GM12878 (cell line): Measurements from ENCODE around the gene RETN. TPM values are rescaled to one million over a fixed set of nuclear protein-coding genes. Genes with fewer than 3 reads are reported as not detected.

Experiments used
- ATF3 ChIP-seq: IDR thresholded peaks from 2 replicates; pipeline ENCODE4 v1.6.1; 2011; ENCODE audit warnings: low read depth, mild to moderate bottlenecking, low read length, moderate library complexity, borderline replicate concordance; ENCODE audit errors: extremely low read depth
- ELK1 ChIP-seq: IDR thresholded peaks from 2 replicates; pipeline ENCODE4 v1.6.1; 2012; ENCODE audit warnings: low read depth, low read length, improper control_type of control experiment
- POLR2AphosphoS2 ChIP-seq: IDR thresholded peaks from 2 replicates; pipeline ENCODE4 v1.6.1; 2011; ENCODE audit warnings: low read depth, mild to moderate bottlenecking, low read length, improper control_type of control experiment, moderate library complexity
- REST ChIP-seq: IDR thresholded peaks from 2 replicates; pipeline ENCODE4 v1.6.1; 2012; ENCODE audit warnings: mild to moderate bottlenecking, low read depth, low read length
- TBL1XR1 ChIP-seq: IDR thresholded peaks from 2 replicates; pipeline ENCODE4 v1.6.1; 2012; ENCODE audit warnings: low read depth, low read length, improper control_type of control experiment
- USF1 ChIP-seq: IDR thresholded peaks from 2 replicates; pipeline ENCODE4 v1.6.1; 2011; ENCODE audit warnings: borderline replicate concordance, low read depth, mild to moderate bottlenecking, moderate library complexity, mixed read lengths, low read length; ENCODE audit not compliant: insufficient read depth; ENCODE audit errors: extremely low read length
- ZBTB4 ChIP-seq: fragments of 450-650 bp; formaldehyde crosslinking; IDR thresholded peaks from 2 replicates; pipeline ENCODE4 v1.4.0; 2022; ENCODE audit warnings: mild to moderate bottlenecking, moderate library complexity
- polyA plus RNA-seq, 11 experiments: library from polyadenylated mRNA; depleted of rRNA in 4 of 11; unstranded in 6 of 11; stranded (reverse) in 5 of 11; fragments of >200 nt; fragmentation: Nextera tagmentation in 4 of 11; fragmentation: Illumina TruSeq in 1 of 11; extraction: Ambion mirVana in 4 of 11; extraction: Trizol in 1 of 11; gene quantifications; 1 replicate in 1 of 11; 2 replicates in 10 of 11; pipeline versions ENCODE4 v1.2.1 to v1.2.3, GENCODE V29; 2011 to 2016; ENCODE audit warnings: inconsistent platforms in 2 of 11, missing spikeins in 2 of 11, low read depth in 1 of 11
- total RNA-seq, 4 experiments: library from RNA; depleted of rRNA in 3 of 4; stranded (reverse); fragments of >200 nt in 3 of 4; fragmentation: Illumina TruSeq in 1 of 4; extraction: Trizol in 1 of 4; gene quantifications; 2 replicates each; pipeline versions ENCODE4 v1.2.1 to v1.2.3, GENCODE V29; 2013 to 2021
- TF ChIP-seq, protein P1 (sequence below): fragments of 450-650 bp; IDR thresholded peaks from 2 replicates; pipeline ENCODE4 v1.6.1; 2018; ENCODE audit warnings: mild to moderate bottlenecking, low read depth, moderate library complexity; ENCODE audit not compliant: partially characterized antibody
- TF ChIP-seq, protein P2 (sequence below): fragments of 450-650 bp; IDR thresholded peaks from 2 replicates; pipeline ENCODE4 v1.6.1; 2016; ENCODE audit warnings: mild to moderate bottlenecking, moderate library complexity, borderline replicate concordance

RETN gene
- total and polyA plus RNA-seq, 10 of the 15 experiments (the other 5 are each of a cell fraction or from before 2014, with no cell fraction given) = 0.26 TPM; not detected in 9

DNA sequence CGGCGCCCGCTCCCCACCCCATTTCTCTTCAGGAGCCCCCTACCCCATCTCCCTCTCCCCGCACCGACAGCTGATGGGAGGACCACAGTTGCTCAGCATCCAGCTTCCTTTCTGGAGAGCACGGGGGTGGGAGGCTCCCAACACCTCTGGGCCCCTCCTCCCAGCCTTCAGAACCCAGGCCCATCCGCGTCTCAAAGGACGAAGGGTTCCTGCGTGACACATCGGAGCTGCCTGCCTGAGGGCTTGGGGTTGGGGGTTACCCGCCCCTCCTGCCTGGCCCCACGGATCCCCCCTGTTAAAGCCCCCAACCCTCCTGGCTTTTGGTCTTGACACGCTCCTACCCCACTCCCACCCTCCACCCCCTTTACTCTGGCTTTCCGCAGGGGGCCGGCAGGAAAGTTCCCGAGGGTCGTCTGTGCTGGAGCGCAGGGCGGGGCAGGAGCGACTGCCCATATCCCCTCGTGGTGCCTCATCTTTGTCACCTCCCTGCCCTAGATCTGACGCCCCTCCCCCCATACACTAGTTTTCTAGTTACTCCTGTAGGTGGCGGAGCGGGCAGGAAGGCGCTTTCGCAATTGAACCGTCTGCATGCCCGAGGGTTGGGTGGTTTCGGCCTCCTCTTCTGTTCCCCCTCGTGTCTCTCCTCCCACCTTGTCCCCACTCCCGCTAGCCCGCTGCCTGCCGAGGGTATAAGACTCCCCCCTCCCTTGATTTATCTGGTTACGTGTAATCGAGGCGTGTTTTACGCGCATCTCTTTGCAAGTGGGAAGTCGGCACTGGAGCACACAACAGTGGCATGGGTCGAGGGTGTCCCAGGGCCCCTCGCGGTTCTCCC, 12.7 kb downstream of the RETN start (continued):
- no peak for TF ChIP-seq ELK1
- TF ChIP-seq TBL1XR1 = no peak
- no peak for TF ChIP-seq USF1
- TF ChIP-seq, protein P1, sequence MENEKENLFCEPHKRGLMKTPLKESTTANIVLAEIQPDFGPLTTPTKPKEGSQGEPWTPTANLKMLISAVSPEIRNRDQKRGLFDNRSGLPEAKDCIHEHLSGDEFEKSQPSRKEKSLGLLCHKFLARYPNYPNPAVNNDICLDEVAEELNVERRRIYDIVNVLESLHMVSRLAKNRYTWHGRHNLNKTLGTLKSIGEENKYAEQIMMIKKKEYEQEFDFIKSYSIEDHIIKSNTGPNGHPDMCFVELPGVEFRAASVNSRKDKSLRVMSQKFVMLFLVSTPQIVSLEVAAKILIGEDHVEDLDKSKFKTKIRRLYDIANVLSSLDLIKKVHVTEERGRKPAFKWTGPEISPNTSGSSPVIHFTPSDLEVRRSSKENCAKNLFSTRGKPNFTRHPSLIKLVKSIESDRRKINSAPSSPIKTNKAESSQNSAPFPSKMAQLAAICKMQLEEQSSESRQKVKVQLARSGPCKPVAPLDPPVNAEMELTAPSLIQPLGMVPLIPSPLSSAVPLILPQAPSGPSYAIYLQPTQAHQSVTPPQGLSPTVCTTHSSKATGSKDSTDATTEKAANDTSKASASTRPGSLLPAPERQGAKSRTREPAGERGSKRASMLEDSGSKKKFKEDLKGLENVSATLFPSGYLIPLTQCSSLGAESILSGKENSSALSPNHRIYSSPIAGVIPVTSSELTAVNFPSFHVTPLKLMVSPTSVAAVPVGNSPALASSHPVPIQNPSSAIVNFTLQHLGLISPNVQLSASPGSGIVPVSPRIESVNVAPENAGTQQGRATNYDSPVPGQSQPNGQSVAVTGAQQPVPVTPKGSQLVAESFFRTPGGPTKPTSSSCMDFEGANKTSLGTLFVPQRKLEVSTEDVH = no peak
- no peak for TF ChIP-seq ZBTB4 (CRISPR knock-in tag)
- TF ChIP-seq REST = no peak
- TF ChIP-seq, protein P2, sequence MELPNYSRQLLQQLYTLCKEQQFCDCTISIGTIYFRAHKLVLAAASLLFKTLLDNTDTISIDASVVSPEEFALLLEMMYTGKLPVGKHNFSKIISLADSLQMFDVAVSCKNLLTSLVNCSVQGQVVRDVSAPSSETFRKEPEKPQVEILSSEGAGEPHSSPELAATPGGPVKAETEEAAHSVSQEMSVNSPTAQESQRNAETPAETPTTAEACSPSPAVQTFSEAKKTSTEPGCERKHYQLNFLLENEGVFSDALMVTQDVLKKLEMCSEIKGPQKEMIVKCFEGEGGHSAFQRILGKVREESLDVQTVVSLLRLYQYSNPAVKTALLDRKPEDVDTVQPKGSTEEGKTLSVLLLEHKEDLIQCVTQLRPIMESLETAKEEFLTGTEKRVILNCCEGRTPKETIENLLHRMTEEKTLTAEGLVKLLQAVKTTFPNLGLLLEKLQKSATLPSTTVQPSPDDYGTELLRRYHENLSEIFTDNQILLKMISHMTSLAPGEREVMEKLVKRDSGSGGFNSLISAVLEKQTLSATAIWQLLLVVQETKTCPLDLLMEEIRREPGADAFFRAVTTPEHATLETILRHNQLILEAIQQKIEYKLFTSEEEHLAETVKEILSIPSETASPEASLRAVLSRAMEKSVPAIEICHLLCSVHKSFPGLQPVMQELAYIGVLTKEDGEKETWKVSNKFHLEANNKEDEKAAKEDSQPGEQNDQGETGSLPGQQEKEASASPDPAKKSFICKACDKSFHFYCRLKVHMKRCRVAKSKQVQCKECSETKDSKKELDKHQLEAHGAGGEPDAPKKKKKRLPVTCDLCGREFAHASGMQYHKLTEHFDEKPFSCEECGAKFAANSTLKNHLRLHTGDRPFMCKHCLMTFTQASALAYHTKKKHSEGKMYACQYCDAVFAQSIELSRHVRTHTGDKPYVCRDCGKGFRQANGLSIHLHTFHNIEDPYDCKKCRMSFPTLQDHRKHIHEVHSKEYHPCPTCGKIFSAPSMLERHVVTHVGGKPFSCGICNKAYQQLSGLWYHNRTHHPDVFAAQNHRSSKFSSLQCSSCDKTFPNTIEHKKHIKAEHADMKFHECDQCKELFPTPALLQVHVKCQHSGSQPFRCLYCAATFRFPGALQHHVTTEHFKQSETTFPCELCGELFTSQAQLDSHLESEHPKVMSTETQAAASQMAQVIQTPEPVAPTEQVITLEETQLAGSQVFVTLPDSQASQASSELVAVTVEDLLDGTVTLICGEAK = no peak
- no peak for TF ChIP-seq ATF3
- no peak for TF ChIP-seq POLR2AphosphoS2
